Fibroblast of villous mesenchyme (primary cell): ENCODE measurements around the gene SLC44A1. TPM values are rescaled to one million over a fixed set of nuclear protein-coding genes. Genes with fewer than 3 reads are reported as not detected.
"Not testable (repeated sequence)": the region's sequence is repeated elsewhere in the genome, so short reads cannot be mapped to it uniquely, and the experiment has no call there.

Experiments
- DNase-seq: peaks from one replicate; pipeline ENCODE4 v3.0.0-alpha.2; 2010; ENCODE audit warnings: low read depth
- H3K4me3 ChIP-seq: 2 replicates; pipeline ENCODE4 v1.5.1; 2011; ENCODE audit warnings: low read depth, mild to moderate bottlenecking, low read length
- total RNA-seq: library from RNA; depleted of rRNA; stranded (reverse); fragments of >200 nt; gene quantifications from 2 replicates; pipeline ENCODE4 v1.2.3, GENCODE V29; 2012
- TF ChIP-seq, protein P1 (sequence below): IDR thresholded peaks from 2 replicates; pipeline ENCODE4 v1.5.1; 2012; ENCODE audit warnings: low read depth, mild to moderate bottlenecking, low read length; ENCODE audit not compliant: insufficient read depth

The SLC44A1 gene
- total RNA-seq, 1 donor, result 37.1 TPM

GRCh38 chr9:105257809-105258208 is 13.4 kb downstream of the SLC44A1 start:
- no peak for DNase-seq
- no peak overlapping the region for H3K4me3 ChIP-seq
- TF ChIP-seq, protein P1, sequence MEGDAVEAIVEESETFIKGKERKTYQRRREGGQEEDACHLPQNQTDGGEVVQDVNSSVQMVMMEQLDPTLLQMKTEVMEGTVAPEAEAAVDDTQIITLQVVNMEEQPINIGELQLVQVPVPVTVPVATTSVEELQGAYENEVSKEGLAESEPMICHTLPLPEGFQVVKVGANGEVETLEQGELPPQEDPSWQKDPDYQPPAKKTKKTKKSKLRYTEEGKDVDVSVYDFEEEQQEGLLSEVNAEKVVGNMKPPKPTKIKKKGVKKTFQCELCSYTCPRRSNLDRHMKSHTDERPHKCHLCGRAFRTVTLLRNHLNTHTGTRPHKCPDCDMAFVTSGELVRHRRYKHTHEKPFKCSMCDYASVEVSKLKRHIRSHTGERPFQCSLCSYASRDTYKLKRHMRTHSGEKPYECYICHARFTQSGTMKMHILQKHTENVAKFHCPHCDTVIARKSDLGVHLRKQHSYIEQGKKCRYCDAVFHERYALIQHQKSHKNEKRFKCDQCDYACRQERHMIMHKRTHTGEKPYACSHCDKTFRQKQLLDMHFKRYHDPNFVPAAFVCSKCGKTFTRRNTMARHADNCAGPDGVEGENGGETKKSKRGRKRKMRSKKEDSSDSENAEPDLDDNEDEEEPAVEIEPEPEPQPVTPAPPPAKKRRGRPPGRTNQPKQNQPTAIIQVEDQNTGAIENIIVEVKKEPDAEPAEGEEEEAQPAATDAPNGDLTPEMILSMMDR, result no peak

GRCh38 chr9:105258225-105258737 is 13.8 kb downstream of the SLC44A1 start:
- TF ChIP-seq, protein P1, result no peak
- no peak overlapping the region for H3K4me3 ChIP-seq
- DNase-seq, result no peak

GRCh38 chr9:105259274-105259673 is 14.8 kb downstream of the SLC44A1 start:
- H3K4me3 ChIP-seq, result no peak overlapping the region
- DNase-seq, result no peak
- TF ChIP-seq, protein P1, result no peak

GRCh38 chr9:105259731-105260612 is 15.5 kb downstream of the SLC44A1 start:
- no peak overlapping the region for H3K4me3 ChIP-seq
- TF ChIP-seq, protein P1, result no peak
- no peak for DNase-seq

GRCh38 chr9:105262497-105262896 is 18.0 kb downstream of the SLC44A1 start:
- TF ChIP-seq, protein P1, result no peak
- H3K4me3 ChIP-seq, result no peak overlapping the region

DNA sequence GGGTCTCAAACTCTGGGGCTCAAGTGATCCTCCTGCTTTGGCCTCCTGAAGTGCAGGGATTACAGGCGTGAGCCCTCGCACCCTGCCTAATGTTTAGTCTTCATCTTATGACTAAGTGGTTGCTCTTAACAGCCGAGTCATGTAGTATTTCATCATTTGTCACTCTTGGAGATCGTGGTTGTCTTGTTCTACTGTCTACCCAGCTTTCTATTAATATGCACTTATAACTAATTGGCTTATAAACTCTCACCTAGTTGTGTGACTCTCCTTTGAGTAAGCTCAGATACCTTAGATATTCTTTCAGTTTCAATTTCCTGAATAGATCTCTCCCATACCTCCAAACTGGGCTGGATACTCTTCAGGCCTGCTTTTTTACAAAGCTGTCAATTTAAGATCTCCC is 19.9 kb downstream of the SLC44A1 start:
- H3K4me3 ChIP-seq, result no peak overlapping the region
- DNase-seq, result no peak
- TF ChIP-seq, protein P1, result no peak

More at GRCh38 chr9:105262497-105262896, 18.0 kb downstream of the SLC44A1 start:
- DNase-seq, result no peak

DNA sequence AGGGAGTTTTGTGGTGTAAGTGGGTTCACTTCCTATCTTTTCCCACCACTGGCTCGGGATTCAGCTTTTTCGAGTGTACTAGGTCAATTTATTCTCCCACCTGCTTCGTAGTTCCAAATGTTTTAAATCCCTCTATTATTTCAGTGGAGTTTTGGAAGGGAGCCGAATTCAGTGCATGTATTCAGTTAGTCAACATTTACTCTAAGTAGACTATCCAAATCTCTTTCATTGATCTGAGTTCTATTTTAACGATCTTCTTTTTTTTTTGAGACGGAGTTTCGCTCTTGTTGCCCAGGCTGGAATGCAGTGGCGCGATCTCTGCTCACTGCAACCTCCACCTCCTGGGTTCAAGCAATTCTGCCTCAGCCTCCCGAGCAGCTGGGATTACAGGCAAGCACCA is 23.8 kb downstream of the SLC44A1 start:
- H3K4me3 ChIP-seq, DNase-seq: not testable (repeated sequence)
